ENCODE results near the gene NBPF3.

DNA sequence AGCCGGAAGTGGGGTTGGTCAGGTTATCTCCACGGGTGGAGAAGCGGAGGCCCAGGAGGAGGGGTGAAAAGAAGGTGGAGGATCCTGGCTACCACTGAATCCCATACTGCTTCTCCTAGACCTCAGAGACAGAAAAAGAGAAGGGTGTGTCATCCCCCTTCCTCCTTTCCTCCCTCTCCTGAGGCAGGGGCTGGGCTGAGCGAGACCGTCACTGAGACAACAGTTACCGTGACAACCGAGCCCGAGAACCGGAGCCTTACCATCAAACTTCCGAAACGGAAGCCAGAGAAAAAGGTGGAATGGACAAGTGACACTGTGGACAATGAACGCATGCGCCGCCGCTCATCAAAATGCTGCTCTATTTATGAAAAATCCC lies 42.1 kb upstream of the NBPF3 start:
- TF ChIP-seq, protein P1, sequence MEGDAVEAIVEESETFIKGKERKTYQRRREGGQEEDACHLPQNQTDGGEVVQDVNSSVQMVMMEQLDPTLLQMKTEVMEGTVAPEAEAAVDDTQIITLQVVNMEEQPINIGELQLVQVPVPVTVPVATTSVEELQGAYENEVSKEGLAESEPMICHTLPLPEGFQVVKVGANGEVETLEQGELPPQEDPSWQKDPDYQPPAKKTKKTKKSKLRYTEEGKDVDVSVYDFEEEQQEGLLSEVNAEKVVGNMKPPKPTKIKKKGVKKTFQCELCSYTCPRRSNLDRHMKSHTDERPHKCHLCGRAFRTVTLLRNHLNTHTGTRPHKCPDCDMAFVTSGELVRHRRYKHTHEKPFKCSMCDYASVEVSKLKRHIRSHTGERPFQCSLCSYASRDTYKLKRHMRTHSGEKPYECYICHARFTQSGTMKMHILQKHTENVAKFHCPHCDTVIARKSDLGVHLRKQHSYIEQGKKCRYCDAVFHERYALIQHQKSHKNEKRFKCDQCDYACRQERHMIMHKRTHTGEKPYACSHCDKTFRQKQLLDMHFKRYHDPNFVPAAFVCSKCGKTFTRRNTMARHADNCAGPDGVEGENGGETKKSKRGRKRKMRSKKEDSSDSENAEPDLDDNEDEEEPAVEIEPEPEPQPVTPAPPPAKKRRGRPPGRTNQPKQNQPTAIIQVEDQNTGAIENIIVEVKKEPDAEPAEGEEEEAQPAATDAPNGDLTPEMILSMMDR (conservative IDR thresholded peaks at IDR 0.05; ENCODE audit: low read length), result no peak
- TF ChIP-seq EZH2phosphoT487 (IDR thresholded peaks at IDR 0.05; ENCODE audit: borderline replicate concordance, low read depth, low read length), result no peak

Measured in OCI-LY7 (cell line).